ENCODE results near the gene GH2.
"Not testable (repeated sequence)": the region's sequence is repeated elsewhere in the genome, so short reads cannot be mapped to it uniquely, and the experiment has no call there.

GH2 gene

GRCh38 chr17:63927464-63928171 lies 45.9 kb upstream of the GH2 start:
- TF ChIP-seq ISL1 (CRISPR knock-in tag; IDR thresholded peaks at IDR 0.05), result no peak
- TF ChIP-seq TCF4 (CRISPR knock-in tag; IDR thresholded peaks at IDR 0.05; ENCODE audit: borderline replicate concordance), result no peak
- TF ChIP-seq SNAI2 (CRISPR knock-in tag; IDR thresholded peaks at IDR 0.05), result no peak
- TF ChIP-seq TSHZ2 (CRISPR knock-in tag; IDR thresholded peaks at IDR 0.05), result no peak
- no peak for TF ChIP-seq OSR1 (CRISPR knock-in tag; IDR thresholded peaks at IDR 0.05)
- no peak for TF ChIP-seq RARB (CRISPR knock-in tag; IDR thresholded peaks at IDR 0.05)

GRCh38 chr17:63926164-63926563 lies 44.4 kb upstream of the GH2 start:
- no peak for ATAC-seq

More at GRCh38 chr17:63927464-63928171, 45.9 kb upstream of the GH2 start:
- no peak for ATAC-seq

GRCh38 chr17:63925615-63926014 lies 43.9 kb upstream of the GH2 start:
- no peak for ATAC-seq
- TF ChIP-seq GLIS3 (CRISPR knock-in tag; IDR thresholded peaks at IDR 0.05), result no peak
- TF ChIP-seq ZFP30 (CRISPR knock-in tag; IDR thresholded peaks at IDR 0.05), result no peak
- TF ChIP-seq PATZ1 (CRISPR knock-in tag; IDR thresholded peaks at IDR 0.05; ENCODE audit: borderline replicate concordance), result no peak
- no peak for TF ChIP-seq POU6F1 (CRISPR knock-in tag; IDR thresholded peaks at IDR 0.05; ENCODE audit: borderline replicate concordance, low read depth)
- no peak for TF ChIP-seq SNAI2 (CRISPR knock-in tag; IDR thresholded peaks at IDR 0.05)
- no peak for TF ChIP-seq ZFP3 (CRISPR knock-in tag; IDR thresholded peaks at IDR 0.05)
- no peak for TF ChIP-seq TOX (CRISPR knock-in tag; IDR thresholded peaks at IDR 0.05; ENCODE audit: borderline replicate concordance)
- TF ChIP-seq ZNF565 (CRISPR knock-in tag; conservative IDR thresholded peaks at IDR 0.05; ENCODE audit: low read depth), result no peak
- TF ChIP-seq ZNF70 (CRISPR knock-in tag; IDR thresholded peaks at IDR 0.05), result no peak
- TF ChIP-seq CSRNP3 (CRISPR knock-in tag; IDR thresholded peaks at IDR 0.05), result no peak
- TF ChIP-seq TCF4 (CRISPR knock-in tag; IDR thresholded peaks at IDR 0.05; ENCODE audit: borderline replicate concordance), result no peak
- no peak for TF ChIP-seq OSR1 (CRISPR knock-in tag; IDR thresholded peaks at IDR 0.05)
- TF ChIP-seq TSHZ2 (CRISPR knock-in tag; IDR thresholded peaks at IDR 0.05), result no peak
- no peak for TF ChIP-seq ARNTL (CRISPR knock-in tag; IDR thresholded peaks at IDR 0.05; ENCODE audit: borderline replicate concordance, low read depth)
- TF ChIP-seq CREB5 (CRISPR knock-in tag; IDR thresholded peaks at IDR 0.05; ENCODE audit: low read depth), result no peak
- TF ChIP-seq BACH2 (CRISPR knock-in tag; IDR thresholded peaks at IDR 0.05; ENCODE audit: borderline replicate concordance), result no peak
- no peak for TF ChIP-seq ZNF8 (CRISPR knock-in tag; IDR thresholded peaks at IDR 0.05)
- TF ChIP-seq ZC3H10 (CRISPR knock-in tag; IDR thresholded peaks at IDR 0.05), result no peak

More at GRCh38 chr17:63926164-63926563, 44.4 kb upstream of the GH2 start:
- TF ChIP-seq GLIS3 (CRISPR knock-in tag; IDR thresholded peaks at IDR 0.05) (no peak), CSRNP3 (CRISPR knock-in tag; IDR thresholded peaks at IDR 0.05) (no peak), SNAI2 (CRISPR knock-in tag; IDR thresholded peaks at IDR 0.05) (no peak), ARNTL (CRISPR knock-in tag; IDR thresholded peaks at IDR 0.05; ENCODE audit: borderline replicate concordance, low read depth) (no peak), BACH2 (CRISPR knock-in tag; IDR thresholded peaks at IDR 0.05; ENCODE audit: borderline replicate concordance) (no peak)

- ATAC-seq, result not testable (repeated sequence)
Measured at GRCh38 chr17:63922402-63922801, 40.7 kb upstream of the GH2 start.

- ATAC-seq, result not testable (repeated sequence)
Measured at GRCh38 chr17:63920779-63921178, 39.0 kb upstream of the GH2 start.
